GM19467 (cell line): ENCODE results near the gene LPP.

ENCODE experiments used
- ATAC-seq: cut with Tn5 transposase; IDR thresholded peaks from one replicate; pipeline ENCODE4 v1.9.1; 2021; ENCODE audit warnings: mild to moderate bottlenecking, moderate library complexity; ENCODE audit not compliant: unreplicated experiment

The LPP gene

GRCh38 chr3:188888321-188889053 lies 734.5 kb downstream of the LPP start:
- no peak for ATAC-seq

DNA sequence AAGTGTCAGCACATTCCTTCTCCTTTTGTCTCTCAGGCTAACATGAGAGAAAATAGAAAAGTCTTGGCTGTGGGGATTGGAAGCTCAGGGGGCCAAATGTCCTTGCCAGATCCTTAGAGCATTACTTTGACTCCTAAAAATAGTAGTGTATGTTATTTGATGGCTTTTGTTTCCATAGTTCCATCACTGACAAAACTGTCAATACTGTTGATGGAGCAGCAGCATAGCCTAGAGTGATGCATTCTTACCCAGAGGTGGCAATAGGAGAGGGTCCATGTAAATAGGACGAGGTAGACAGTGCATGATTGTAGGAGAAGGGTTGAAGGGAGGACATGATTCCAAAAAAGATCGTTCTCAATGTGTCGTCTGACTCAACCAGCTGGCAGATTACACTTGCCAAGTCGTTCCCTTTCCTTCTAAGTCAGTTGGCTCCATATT lies 735.1 kb downstream of the LPP start:
- ATAC-seq: no peak

DNA sequence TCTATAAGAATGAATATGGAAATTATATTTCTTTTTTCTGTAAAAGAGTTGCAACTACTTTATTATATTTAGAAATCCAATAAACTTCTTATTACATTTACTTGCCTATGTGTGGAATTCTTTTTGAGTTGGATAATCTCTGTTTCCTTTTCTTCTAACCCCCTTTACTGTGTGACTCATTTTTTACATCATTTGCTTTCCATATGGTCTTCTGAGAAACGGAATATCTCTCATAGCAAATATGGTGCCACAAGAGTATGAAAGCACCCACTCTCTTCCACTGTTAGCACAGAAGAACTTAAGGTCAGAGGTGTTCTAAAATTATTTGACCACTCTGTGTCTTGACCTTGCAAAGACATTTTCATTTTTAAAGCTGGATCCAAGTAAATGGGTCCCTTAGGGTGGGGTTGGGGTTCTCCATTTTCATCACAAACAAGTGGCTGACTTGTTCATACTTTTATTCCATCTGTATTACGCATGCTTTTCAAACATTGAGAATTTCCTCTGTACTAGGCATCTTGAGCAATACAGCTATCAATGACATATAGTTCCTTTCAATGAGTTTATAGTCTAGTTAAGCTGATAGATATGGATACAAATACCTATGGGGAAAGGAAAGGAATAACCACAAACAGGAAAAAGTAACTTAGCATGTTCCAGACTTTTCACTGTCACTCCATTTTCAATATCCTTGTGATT lies 736.8 kb downstream of the LPP start:
- no peak for ATAC-seq

DNA sequence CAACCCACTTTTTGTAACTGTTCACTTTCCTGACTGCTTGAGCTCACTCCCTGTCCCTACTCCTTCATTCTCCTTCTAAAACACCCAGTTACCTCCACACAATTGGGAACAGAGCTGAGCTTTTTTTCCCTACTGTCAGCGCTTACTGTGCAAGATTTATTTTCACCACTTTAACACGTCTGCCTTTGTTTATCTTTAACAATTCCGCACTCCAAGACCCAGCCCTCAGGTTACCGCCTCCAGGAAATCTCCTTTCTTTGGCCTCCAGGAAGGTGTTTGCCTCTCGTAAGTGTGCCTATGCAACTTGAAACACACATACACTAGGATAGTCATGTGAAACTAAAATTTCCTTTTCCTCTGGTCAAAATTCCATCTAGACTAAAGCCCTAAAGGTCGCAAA lies 745.9 kb downstream of the LPP start:
- ATAC-seq: no peak

DNA sequence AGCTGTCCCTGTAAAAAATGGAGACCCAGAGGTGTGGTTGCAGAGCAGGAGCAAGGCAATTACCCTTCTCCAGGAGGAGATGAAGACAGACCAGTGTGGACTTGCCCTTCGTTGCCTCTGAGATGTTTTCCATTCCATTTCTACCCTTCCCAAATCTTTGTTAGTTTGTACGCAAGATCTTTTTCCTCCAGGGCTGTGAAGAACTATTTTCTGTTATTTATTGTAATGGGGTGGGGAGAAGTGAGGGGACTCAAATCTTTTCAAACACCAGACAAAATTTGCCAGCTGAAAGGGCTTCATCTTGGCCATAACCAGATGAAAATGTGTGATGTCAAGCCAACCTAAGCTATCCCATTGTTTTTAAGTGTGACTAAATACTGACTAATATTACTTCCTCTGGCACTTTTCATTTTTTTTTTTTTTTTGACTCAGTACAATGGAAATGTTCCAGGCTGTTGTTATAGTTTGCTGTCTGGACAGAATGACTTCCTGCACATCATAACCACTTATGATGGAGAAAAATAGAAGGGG lies 746.5 kb downstream of the LPP start:
- no peak for ATAC-seq

DNA sequence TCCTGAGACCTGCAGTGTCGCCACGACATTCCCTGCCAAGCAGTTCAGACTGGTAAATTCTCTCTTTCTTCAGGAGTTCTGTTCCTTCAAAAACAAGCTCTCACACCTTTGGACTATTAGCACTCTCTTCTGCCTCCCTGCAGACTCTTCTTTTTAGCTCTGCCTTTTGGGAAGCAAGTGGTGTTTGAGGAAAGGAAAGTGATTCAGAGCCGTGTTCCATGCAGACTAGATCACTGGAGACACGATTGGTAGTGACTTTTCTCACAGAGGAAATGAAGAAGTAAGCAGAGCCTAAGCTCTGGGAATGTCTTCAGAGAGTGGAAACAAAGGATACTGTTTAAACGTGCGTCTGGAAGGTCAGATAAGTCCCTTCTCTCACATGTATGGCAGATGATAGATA lies 747.2 kb downstream of the LPP start:
- ATAC-seq: no peak

- no peak for ATAC-seq
These were observed 747.8 kb downstream of the LPP start for GRCh38 chr3:188901671-188902287.

- no peak for ATAC-seq
These were observed 750.7 kb downstream of the LPP start for GRCh38 chr3:188904670-188905069.

- ATAC-seq: no peak
These were observed 751.6 kb downstream of the LPP start for GRCh38 chr3:188905547-188905946.

DNA sequence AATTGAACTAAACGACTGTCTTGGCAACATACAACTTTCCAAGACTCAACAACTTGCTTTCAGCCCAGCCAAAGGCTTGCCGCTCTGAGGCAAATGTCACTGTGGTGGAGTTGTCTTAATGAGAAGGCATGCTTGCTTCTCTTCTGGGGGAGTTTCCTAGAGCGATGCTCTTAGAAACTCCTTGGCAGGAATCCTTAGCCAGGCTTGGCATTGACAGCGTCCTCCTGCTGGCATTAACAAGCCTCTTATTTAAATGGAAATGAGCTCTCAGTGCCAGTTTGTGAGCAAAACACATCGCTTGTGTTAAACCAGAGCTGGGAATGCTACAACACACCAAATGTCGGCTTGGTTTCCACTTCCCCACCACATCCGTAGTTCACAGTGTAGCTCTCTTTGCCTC lies 752.3 kb downstream of the LPP start:
- ATAC-seq: no peak

GRCh38 chr3:188908002-188908850 lies 754.3 kb downstream of the LPP start:
- ATAC-seq: no peak

- ATAC-seq: no peak
These were observed 757.3 kb downstream of the LPP start for GRCh38 chr3:188911026-188911850.

GRCh38 chr3:188913084-188913483 lies 759.1 kb downstream of the LPP start:
- no peak for ATAC-seq

- no peak for ATAC-seq
These were observed 760.6 kb downstream of the LPP start for GRCh38 chr3:188914552-188914951.

DNA sequence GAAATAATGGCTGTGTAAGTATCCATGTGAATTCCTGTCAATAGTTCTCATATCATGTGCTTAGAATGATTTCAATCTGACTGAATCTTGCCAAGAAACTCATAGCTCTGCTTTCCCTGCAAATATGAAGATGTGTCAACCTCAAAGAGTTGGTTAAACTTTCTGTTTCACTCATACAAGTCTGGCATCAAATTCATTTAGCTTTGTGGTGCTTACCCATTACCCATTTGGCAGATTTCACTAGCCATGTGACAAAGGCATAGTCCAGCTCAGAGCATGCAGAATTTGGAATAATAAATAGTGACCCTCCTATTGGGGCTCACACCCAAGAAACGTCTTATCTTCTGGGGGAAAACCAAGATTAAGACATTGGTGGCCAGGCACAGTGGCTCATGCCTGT lies 761.2 kb downstream of the LPP start:
- ATAC-seq: no peak

GRCh38 chr3:188916934-188917401 lies 763.0 kb downstream of the LPP start:
- ATAC-seq: no peak

- ATAC-seq: no peak
These were observed 764.1 kb downstream of the LPP start for GRCh38 chr3:188918093-188918492.

GRCh38 chr3:188923671-188924070 lies 769.7 kb downstream of the LPP start:
- no peak for ATAC-seq

- no peak for ATAC-seq
These were observed 771.4 kb downstream of the LPP start for GRCh38 chr3:188925376-188925775.

GRCh38 chr3:188926111-188926510 lies 772.2 kb downstream of the LPP start:
- ATAC-seq: no peak
